Measurements from ENCODE around the gene APEH.

Gene APEH

GRCh38 chr3:49665822-49666519, 8.2 kb upstream of the APEH start:
- DNase-seq (ENCODE audit: low read depth) = no peak
- no peak for TF ChIP-seq CTCF (IDR thresholded peaks at IDR 0.05; ENCODE audit: insufficient read depth, low read depth, low read length, missing control alignments)
- no peak overlapping the region for H3K4me3 ChIP-seq (ENCODE audit: low read depth, low read length)

- DNase-seq (ENCODE audit: low read depth) = no peak
- H3K4me3 ChIP-seq (ENCODE audit: low read depth, low read length) = no peak overlapping the region
- TF ChIP-seq CTCF (IDR thresholded peaks at IDR 0.05; ENCODE audit: insufficient read depth, low read depth, low read length, missing control alignments) = no peak
Observed at GRCh38 chr3:49666592-49666991, 7.6 kb upstream of the APEH start.

GRCh38 chr3:49667701-49668413, 6.3 kb upstream of the APEH start:
- no peak for TF ChIP-seq CTCF (IDR thresholded peaks at IDR 0.05; ENCODE audit: insufficient read depth, low read depth, low read length, missing control alignments)
- DNase-seq (ENCODE audit: low read depth) = no peak
- no peak overlapping the region for H3K4me3 ChIP-seq (ENCODE audit: low read depth, low read length)

- no peak for DNase-seq (ENCODE audit: low read depth)
- no peak overlapping the region for H3K4me3 ChIP-seq (ENCODE audit: low read depth, low read length)
- no peak for TF ChIP-seq CTCF (IDR thresholded peaks at IDR 0.05; ENCODE audit: insufficient read depth, low read depth, low read length, missing control alignments)
Observed at GRCh38 chr3:49668414-49668797, 5.7 kb upstream of the APEH start.

GRCh38 chr3:49668861-49669260, 5.3 kb upstream of the APEH start:
- TF ChIP-seq CTCF (IDR thresholded peaks at IDR 0.05; ENCODE audit: insufficient read depth, low read depth, low read length, missing control alignments) = no peak
- DNase-seq (ENCODE audit: low read depth) = no peak
- no peak overlapping the region for H3K4me3 ChIP-seq (ENCODE audit: low read depth, low read length)

GRCh38 chr3:49669352-49669751, 4.8 kb upstream of the APEH start:
- no peak for TF ChIP-seq CTCF (IDR thresholded peaks at IDR 0.05; ENCODE audit: insufficient read depth, low read depth, low read length, missing control alignments)
- DNase-seq (ENCODE audit: low read depth) = no peak
- no peak overlapping the region for H3K4me3 ChIP-seq (ENCODE audit: low read depth, low read length)

- no peak for TF ChIP-seq CTCF (IDR thresholded peaks at IDR 0.05; ENCODE audit: insufficient read depth, low read depth, low read length, missing control alignments)
- H3K4me3 ChIP-seq (ENCODE audit: low read depth, low read length) = no peak overlapping the region
Observed at GRCh38 chr3:49670940-49671290, 3.2 kb upstream of the APEH start.

More at GRCh38 chr3:49670940-49671290, 3.2 kb upstream of the APEH start:
- DNase-seq (ENCODE audit: low read depth) = no peak
